ENCODE results near the gene SESN3.

Gene SESN3

DNA sequence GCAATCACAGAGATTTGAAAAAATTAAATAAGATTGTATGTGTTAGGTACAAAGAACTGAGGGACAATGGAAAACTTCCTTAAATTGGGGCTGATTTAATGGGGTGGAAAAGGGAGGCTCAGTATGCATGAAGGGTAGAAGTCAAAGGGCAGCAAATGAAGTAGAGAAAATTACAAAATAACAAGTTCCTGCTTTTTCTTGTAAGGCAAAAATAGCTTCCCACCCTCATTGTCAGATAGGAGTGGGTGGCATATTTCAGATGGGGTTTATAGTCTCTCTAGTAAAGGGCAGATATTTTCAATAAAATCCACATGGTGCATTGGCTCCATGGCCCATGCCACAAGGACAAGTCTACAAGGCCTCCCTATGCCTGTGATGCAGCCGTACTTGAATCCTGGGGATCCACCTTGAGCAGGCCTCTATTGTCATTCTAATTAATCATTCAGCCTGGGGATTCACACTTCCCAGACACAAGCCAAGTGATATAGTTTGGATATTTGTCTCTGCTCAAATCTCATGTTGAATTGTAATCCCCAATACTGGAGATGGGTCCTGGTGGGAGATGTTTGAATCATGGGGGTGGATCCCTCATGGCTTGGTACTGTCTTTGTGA lies 36.7 kb upstream of the SESN3 start (continued):
- TF ChIP-seq ZNF704 (tag by site-specific recombination; IDR thresholded peaks at IDR 0.05) = no peak

GRCh38 chr11:95266751-95267374 lies 35.9 kb upstream of the SESN3 start:
- no peak for TF ChIP-seq ZXDB (tag by site-specific recombination; IDR thresholded peaks at IDR 0.05)
- TF ChIP-seq ZNF140 (tag by site-specific recombination; IDR thresholded peaks at IDR 0.05) = no peak
- no peak for TF ChIP-seq ZFP41 (tag by site-specific recombination; IDR thresholded peaks at IDR 0.05; ENCODE audit: borderline replicate concordance)
- no peak for TF ChIP-seq GLI2 (tag by site-specific recombination; IDR thresholded peaks at IDR 0.05; ENCODE audit: borderline replicate concordance, low read depth)
- TF ChIP-seq KLF1 (tag by site-specific recombination; IDR thresholded peaks at IDR 0.05) = no peak
- Histone ChIP-seq H3K4me3 (ENCODE audit: low read depth, low read length) (no peak overlapping the region), H3K4me1 (ENCODE audit: control insufficient read depth, insufficient read depth, low read length) (no peaks in the 10 kb centered on the region), H3K27ac (ENCODE audit: extremely low read depth, low read depth, low read length) (no peak overlapping the region), H3K36me3 (ENCODE audit: control insufficient read depth in 2 of 2, insufficient read depth in 1 of 2, low read length in 2 of 2) (no peaks in the 10 kb centered on the region), H3K9me3 (ENCODE audit: control insufficient read depth, insufficient read depth, low read depth, low read length) (no peaks in the 10 kb centered on the region)
- POLR2A ChIA-PET = interaction anchor here (0.7 to 1.9 kb wide), 2 partner anchors 12 to 35 kb away, joined by 3 to 7 read pairs; partner anchors contain the start of gene SESN3
- CTCF ChIA-PET = interaction anchor here (1.0 to 1.4 kb wide), 2 partner anchors 112 to 439 kb away, joined by 3 to 6 read pairs; no protein-coding TSS in a partner anchor

DNA sequence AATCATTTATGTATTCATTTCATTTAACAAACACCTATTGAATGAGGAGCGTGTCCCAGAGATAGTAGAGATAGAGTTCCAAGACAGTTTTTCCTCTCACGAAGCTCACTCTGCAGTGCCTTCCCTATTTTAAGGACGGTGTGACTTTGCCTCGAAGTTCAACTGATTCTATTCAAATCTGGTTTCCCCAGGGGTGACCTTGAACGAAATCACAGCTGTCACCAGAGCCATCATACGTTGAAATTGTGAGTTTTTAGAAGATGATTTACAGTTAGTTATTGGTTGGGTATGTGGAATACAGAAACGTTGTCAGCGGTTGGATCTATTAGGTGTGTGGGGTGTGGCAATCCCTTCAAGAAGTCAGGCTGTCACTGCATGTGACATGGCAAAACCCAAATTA lies 33.9 kb upstream of the SESN3 start:
- no peaks in the 10 kb centered on the region for H3K4me1 ChIP-seq (ENCODE audit: control insufficient read depth, insufficient read depth, low read length)
- H3K4me3 ChIP-seq (ENCODE audit: low read depth, low read length) = no peak overlapping the region
- TF ChIP-seq INSM2 (tag by site-specific recombination; IDR thresholded peaks at IDR 0.05) (no peak), ZNF747 (tag by site-specific recombination; IDR thresholded peaks at IDR 0.05) (no peak), ZBTB1 (tag by site-specific recombination; IDR thresholded peaks at IDR 0.05) (no peak), ZNF837 (tag by site-specific recombination; IDR thresholded peaks at IDR 0.05) (no peak), ZBTB8A (tag by site-specific recombination; IDR thresholded peaks at IDR 0.05) (no peak), MZF1 (tag by site-specific recombination; IDR thresholded peaks at IDR 0.05; ENCODE audit: borderline replicate concordance) (no peak), SP7 (tag by site-specific recombination; IDR thresholded peaks at IDR 0.05) (no peak), ZNF146 (tag by site-specific recombination; IDR thresholded peaks at IDR 0.05) (no peak), ZNF830 (tag by site-specific recombination; IDR thresholded peaks at IDR 0.05; ENCODE audit: low read depth) (no peak)
- TF ChIP-seq, protein P1, sequence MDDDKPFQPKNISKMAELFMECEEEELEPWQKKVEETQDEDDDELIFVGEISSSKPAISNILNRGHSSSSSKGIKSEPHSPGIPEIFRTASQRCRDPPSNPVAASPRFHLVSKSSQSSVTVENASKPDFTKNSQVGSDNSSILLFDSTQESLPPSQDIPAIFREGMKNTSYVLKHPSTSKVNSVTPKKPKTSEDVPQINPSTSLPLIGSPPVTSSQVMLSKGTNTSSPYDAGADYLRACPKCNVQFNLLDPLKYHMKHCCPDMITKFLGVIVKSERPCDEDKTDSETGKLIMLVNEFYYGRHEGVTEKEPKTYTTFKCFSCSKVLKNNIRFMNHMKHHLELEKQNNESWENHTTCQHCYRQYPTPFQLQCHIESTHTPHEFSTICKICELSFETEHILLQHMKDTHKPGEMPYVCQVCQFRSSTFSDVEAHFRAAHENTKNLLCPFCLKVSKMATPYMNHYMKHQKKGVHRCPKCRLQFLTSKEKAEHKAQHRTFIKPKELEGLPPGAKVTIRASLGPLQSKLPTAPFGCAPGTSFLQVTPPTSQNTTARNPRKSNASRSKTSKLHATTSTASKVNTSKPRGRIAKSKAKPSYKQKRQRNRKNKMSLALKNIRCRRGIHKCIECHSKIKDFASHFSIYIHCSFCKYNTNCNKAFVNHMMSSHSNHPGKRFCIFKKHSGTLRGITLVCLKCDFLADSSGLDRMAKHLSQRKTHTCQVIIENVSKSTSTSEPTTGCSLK (tag by site-specific recombination; IDR thresholded peaks at IDR 0.05) = no peak
- TF ChIP-seq, protein P2, sequence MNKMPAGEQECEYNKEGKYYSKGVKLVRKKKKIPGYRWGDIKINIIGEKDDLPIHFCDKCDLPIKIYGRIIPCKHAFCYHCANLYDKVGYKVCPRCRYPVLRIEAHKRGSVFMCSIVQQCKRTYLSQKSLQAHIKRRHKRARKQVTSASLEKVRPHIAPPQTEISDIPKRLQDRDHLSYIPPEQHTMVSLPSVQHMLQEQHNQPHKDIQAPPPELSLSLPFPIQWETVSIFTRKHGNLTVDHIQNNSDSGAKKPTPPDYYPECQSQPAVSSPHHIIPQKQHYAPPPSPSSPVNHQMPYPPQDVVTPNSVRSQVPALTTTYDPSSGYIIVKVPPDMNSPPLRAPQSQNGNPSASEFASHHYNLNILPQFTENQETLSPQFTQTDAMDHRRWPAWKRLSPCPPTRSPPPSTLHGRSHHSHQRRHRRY (tag by site-specific recombination; IDR thresholded peaks at IDR 0.05) = no peak
- H3K36me3 ChIP-seq (ENCODE audit: control insufficient read depth in 2 of 2, insufficient read depth in 1 of 2, low read length in 2 of 2) = no peaks in the 10 kb centered on the region
- no peak overlapping the region for H3K27ac ChIP-seq (ENCODE audit: extremely low read depth, low read depth, low read length)
- ChIA-PET CTCF (interaction anchor here (1.3 kb wide), 1 partner anchor 110 kb away, joined by 4 read pairs; no protein-coding TSS in a partner anchor), POLR2A (interaction anchor here (1.9 kb wide), 1 partner anchor 33 kb away, joined by 7 read pairs; the partner anchor contains the start of gene SESN3)
- no peaks in the 10 kb centered on the region for H3K9me3 ChIP-seq (ENCODE audit: control insufficient read depth, insufficient read depth, low read depth, low read length)

All from HEK293 (cell line).